CD4-positive, alpha-beta T cell treated with Interleukin-6 for 4 hours (primary cell): Measurements from ENCODE around the gene GOLGA2.

Experiments
- DNase-seq: peaks from one replicate; pipeline ENCODE4 v3.0.0-alpha.2; 2020; ENCODE audit warnings: mixed read lengths

GOLGA2 gene

GRCh38 chr9:128257086-128257825 lies 18.6 kb downstream of the GOLGA2 start:
- no peak for DNase-seq

DNA sequence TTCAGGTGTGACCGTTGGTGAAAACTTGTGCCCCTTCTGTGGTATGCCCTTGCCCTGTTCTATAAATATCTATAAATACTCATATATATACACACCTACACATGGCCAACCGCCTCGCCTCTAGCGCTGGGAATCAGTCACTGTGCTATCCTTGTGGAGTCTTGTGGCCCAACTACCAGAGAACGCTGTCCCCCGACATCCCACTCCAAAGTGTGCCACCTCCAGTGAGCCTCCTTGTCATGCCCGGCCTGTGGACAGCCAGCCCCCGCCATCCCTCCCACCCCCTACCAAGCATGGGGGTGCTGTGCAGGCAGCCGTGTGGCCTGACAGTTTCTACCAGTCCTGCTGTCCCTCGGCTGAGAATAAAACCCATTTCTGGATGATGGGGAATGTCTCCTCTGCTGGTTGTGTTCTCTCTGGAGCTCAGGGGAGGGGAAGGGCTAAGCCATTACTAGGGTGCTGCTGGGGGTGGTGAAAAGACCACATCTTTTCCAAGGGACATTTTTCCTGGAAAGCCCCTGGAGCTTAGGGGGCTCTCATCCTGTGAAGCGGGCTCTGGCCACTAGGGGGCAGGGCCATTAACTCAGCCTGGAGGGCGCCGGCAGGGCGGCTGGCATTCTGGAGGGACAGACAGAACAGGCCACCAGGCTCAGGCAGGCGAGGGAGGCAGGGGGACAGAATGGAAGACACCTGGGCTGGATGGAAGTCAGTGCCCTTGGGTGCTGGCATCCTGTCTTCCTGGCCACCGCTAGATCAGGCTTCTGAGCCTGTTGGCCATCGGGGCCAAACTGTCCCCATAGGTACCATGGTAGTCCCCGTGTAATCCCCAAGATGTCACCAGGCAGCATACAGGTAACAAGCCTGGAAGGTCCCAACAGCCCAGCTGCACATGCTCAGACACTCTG lies 20.7 kb downstream of the GOLGA2 start:
- peak; percentile 65 for DNase-seq

GRCh38 chr9:128254362-128254761 lies 21.4 kb downstream of the GOLGA2 start:
- no peak for DNase-seq

- DNase-seq: no peak
Measured at GRCh38 chr9:128253991-128254346, 21.8 kb downstream of the GOLGA2 start.

DNA sequence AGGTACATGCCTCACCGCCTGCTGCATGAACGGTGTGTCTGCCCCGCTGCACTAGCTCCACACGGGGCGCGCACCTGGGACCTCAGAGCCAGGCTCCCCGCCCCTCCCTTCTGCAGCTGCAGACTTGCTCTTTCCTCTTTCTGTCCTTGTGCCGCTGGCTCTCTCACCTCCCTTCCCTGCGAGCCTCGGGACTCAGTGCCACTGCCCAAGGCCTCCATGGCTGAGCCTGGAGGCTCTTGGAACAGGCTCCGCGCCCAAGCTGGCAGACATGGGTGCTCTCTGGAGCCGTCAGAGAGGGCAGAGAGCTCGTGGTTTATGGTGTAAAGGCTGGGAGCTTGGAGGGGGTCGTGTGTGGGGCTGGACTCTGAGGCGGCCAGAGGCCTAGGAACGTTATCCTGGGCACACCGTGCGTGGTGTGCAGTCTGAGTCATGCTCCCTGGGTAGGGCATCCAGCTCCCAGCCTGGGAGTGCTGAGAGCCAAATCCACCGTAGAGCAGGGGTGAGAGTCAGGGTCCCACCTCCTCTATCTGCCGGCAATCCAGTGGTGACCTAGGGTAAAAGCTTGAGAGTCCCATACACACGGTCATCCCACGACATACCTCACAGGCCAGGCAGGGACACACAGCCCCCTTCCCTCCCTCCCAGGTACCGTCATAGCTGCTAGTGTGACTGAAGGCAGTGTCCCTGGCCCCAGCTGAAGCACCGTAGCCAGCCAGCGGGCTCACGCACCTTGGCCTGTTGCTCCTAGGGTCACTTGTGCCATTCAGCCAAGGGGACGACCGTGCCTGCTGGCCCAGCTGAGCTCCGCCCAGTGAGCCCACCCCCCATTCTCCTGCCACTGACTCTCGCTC lies 22.4 kb downstream of the GOLGA2 start:
- no peak for DNase-seq

GRCh38 chr9:128252317-128253139 lies 23.3 kb downstream of the GOLGA2 start:
- DNase-seq: no peak

- no peak for DNase-seq
Measured at GRCh38 chr9:128251732-128252100, 24.1 kb downstream of the GOLGA2 start.

- no peak for DNase-seq
Measured at GRCh38 chr9:128250839-128251731, 24.7 kb downstream of the GOLGA2 start.

DNA sequence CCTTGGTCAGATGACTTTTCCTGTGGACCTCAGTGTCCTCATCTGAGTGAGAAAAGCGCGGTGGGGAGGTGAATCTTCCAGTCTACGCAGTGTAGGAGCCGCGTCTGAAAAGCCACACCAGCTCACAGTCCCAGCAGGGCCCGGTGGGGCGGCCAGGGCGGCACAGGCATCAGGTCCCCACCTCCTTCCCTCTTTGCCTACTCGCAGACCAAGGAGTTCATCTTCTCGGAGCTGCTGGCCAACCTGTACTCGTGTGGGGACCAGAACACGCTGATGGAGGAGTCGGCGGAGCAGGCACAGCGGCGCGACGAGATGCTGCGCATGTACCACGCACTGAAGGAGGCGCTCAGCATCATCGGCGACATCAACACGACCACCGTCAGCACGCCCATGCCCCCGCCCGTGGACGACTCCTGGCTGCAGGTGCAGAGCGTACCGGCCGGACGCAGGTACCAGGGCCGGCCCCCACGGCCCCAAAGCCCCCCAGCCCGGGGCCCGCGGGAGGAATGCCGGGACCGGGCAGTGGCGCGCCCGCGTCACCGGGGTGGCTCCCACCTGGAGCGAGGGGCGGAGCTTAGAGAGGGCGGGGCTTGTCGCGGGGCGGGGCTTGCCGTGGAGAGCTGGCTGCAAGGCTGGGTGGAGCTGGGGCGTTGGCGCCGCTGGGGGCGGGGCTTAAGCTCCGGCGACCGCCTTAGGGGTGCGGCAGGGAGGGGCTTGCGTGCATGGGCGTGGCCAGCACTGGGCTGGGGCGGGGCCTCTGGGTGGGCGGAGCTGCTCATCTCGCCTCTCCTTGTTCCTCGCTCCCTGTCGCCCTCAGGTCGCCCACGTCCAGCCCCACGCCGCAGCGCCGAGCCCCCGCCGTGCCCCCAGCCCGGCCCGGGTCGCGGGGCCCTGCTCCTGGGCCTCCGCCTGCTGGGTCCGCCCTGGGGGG lies 25.6 kb downstream of the GOLGA2 start:
- DNase-seq: peak; percentile 98

GRCh38 chr9:128249558-128249907 lies 26.3 kb downstream of the GOLGA2 start:
- no peak for DNase-seq

- no peak for DNase-seq
Measured at GRCh38 chr9:128247226-128247803, 28.5 kb downstream of the GOLGA2 start.

- DNase-seq: no peak
Measured at GRCh38 chr9:128246471-128246870, 29.3 kb downstream of the GOLGA2 start.

GRCh38 chr9:128245421-128246151 lies 30.2 kb downstream of the GOLGA2 start:
- DNase-seq: no peak

DNA sequence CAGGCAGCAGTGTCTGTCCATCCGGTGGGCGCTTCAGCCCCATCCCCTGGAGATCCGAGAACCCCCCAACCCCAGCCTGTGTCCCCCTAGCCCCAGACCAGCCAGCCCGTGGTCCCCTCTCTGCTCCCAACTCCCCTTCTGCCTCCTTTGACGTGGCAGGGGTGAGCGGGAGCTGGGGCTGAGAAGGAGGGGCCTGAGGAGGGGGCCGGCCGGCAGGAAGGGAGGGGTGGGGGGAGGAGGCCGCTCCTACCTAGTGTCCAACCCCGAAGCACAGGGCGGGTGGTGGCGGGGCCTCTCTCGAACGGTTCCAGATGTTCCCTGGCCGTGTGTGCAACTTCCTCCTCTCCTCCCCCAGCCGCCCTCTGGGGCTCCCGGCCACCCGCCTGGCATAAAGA lies 31.0 kb downstream of the GOLGA2 start:
- no peak for DNase-seq

DNA sequence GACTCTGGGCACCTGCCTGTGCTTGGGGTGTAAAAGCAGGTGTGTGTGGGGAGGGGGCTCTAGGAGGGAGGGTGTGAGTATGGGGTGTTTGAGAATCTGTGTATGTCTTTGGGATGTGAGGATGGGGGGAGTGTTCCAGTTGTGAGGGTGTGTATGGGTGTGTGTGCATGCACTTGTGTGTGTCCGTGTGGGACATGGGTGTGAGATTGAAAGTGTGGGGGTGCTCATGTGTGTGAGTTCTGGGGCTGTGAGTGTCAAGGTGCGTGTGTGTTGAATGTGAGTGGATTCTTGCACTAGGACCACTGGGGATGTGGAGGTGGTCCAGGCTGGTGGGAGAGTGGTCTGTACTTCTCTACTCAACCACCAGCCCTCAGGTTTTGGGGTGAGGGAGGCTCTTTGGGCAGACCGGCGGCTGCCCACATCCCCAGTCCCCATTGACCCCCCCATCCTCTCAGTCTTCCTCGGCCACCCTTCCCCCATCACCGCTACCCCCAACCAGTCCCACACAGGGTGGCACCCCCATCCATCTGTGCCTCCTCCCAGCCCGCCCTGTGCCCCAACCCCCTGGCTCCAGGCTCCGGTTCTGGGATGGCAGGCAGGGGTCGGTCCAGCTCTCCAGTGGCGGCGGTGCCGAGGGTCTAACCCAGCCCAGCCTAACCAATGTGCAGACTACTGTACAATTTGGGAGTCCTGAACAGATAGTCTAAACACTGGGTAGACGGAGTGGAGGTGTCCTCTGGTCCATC lies 31.5 kb downstream of the GOLGA2 start:
- no peak for DNase-seq

- DNase-seq: no peak
Measured at GRCh38 chr9:128243215-128244018, 32.4 kb downstream of the GOLGA2 start.

DNA sequence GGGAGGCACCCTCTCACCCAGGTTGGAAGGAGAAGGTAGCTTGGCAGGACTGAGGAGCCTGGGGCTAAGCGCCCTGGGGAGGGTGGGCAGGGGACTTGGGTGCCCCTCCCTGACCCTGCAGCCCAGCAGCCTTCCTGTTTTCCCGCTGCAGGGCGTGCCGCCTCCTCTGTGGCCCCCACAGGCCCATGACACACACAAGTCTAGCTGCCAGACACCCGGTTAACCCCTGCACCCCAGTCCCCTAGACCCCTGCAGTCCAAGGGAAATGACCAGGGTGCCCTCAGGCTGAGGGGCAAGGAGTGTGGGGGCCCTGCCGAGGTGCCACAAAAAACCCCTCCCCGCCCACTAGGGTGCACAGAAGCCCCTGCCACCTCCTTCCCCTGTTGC lies 33.0 kb downstream of the GOLGA2 start:
- DNase-seq: no peak

DNA sequence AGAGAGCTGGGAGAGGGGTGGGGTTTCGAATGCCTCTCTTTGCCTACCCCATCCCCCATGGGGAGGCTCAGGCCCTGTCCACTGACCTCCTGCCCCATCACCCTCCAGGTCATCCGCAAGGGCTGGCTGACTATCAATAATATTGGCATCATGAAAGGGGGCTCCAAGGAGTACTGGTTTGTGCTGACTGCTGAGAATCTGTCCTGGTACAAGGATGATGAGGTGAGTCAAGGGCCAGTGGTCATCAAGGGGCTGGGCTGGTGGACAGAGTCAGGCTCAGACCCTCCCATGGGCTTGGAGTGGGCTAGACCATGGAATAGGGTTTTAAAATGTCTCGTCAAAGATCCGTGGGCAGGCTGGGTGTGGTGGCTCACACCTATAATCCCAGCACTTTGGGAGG lies 33.7 kb downstream of the GOLGA2 start:
- DNase-seq: no peak
